D721Med (cell line): Measurements from ENCODE around the gene DOCK4.

Experiments
- DNase-seq: peaks from one replicate; pipeline ENCODE4 v3.0.0; 2011; ENCODE audit warnings: low spot score; ENCODE audit not compliant: insufficient read length
- FAIRE-seq: peaks from 2 replicates; lab custom pipeline; 2011; peaks lifted over from hg19 to GRCh38; lab: Jason Lieb, UNC
- CTCF ChIP-seq: IDR thresholded peaks from 2 replicates; pipeline ENCODE4 v1.5.1; 2012; ENCODE audit warnings: mild to moderate bottlenecking, control low read depth; ENCODE audit not compliant: insufficient read depth; ENCODE audit errors: missing control alignments

DOCK4 gene

GRCh38 chr7:112092709-112093395, 113.3 kb downstream of the DOCK4 start:
- no peak for DNase-seq
- FAIRE-seq: no peak
- TF ChIP-seq CTCF: no peak

- FAIRE-seq (no peak), DNase-seq (no peak)
- TF ChIP-seq CTCF: no peak
Observed at GRCh38 chr7:112092306-112092705, 113.9 kb downstream of the DOCK4 start.

- TF ChIP-seq CTCF: no peak
- DNase-seq: no peak
- FAIRE-seq: no peak
Observed at GRCh38 chr7:112091768-112092167, 114.4 kb downstream of the DOCK4 start.

DNA sequence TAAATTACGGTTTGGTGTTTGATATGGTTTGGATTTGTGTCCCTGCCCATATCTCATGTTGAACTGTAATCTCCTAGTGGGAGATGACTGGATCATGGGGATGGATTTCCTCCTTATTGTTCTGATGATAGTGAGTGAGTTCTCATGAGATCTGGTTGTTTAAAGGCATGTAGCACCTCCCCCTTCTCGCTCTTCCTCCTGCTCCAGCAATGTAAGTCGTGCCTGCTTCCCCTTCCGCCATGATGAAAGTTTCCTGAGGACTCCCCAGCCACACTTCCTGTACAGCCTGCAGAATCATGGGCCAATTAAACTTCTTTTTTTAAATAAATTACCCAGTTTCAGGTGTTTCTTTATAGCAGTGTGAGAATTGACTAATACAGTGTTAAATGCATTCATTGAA, 116.6 kb downstream of the DOCK4 start:
- no peak for TF ChIP-seq CTCF
- FAIRE-seq (no peak), DNase-seq (no peak)

- TF ChIP-seq CTCF: no peak
Observed at GRCh38 chr7:112088484-112089016, 117.6 kb downstream of the DOCK4 start.

DNA sequence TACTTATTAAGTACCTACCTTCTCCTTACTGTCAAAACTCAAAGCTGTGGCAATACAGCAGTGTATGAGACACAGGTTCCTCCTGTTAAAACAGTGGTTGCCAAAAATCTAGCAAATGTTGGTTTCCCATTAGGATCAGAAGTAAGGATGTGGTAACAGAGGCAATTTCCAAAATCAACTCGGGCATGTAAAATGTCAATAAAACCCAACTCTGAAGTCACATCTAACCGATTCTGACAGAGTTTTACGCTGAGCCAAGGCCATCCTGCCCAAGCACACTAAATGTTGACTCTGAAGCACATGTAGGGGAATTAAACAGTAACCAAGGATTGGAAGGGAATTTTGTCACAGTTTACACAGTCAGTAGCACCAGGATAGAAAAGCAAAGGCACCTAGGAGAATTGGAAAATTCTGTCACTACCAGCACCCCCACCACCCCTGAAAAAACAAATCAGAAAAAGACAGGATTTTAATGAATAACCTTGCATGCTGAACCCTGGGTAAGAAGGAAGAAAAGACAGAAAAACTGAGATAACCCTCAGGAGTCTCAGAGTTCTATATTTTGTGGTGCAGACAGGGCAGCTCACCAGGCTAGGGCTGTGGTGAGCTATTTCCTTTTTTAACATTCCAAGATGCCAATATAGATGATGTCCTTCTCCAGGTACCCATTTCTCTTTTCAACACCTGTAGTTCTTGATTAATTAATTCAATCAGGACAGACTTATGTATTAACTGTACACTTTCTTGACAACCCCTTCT, 119.5 kb downstream of the DOCK4 start:
- no peak for TF ChIP-seq CTCF
- FAIRE-seq: no peak
- DNase-seq: no peak

More at GRCh38 chr7:112088484-112089016, 117.6 kb downstream of the DOCK4 start:
- FAIRE-seq (no peak), DNase-seq (no peak)
